HepG2 (cell line): Measurements from ENCODE around the gene RPL31. TPM values are rescaled to one million over a fixed set of nuclear protein-coding genes. Genes with fewer than 3 reads are reported as not detected.

Experiments used
- BORCS8-MEF2B ChIP-seq: sonication (generic); formaldehyde crosslinking; IDR thresholded peaks from 2 replicates; pipeline ENCODE4 v1.8.0; 2022; ENCODE audit warnings: mild to moderate bottlenecking, missing genetic modification reagents
- CHD4 ChIP-seq: fragments of 200-600 bp; sonication (generic); IDR thresholded peaks from 2 replicates; pipeline ENCODE4 v1.7.0; 2017; ENCODE audit warnings: mild to moderate bottlenecking, low read length, borderline replicate concordance
- DNMT3B ChIP-seq: conservative IDR thresholded peaks from 2 replicates; pipeline ENCODE4 v1.6.1; 2016; ENCODE audit warnings: missing biosample characterization, control low read depth
- ELF1 ChIP-seq: sonication (generic); formaldehyde crosslinking; IDR thresholded peaks from 2 replicates; pipeline ENCODE4 v1.4.0; 2020; ENCODE audit warnings: missing genetic modification reagents
- FOXK1 ChIP-seq: sonication (generic); formaldehyde crosslinking; IDR thresholded peaks from 2 replicates; pipeline ENCODE4 v1.4.0; 2020; ENCODE audit warnings: low read depth, missing genetic modification reagents, borderline replicate concordance
- PAX8 ChIP-seq: sonication (generic); formaldehyde crosslinking; IDR thresholded peaks from 2 replicates; pipeline ENCODE4 v1.8.0; 2022; ENCODE audit warnings: mild to moderate bottlenecking, missing genetic modification reagents, borderline replicate concordance
- POGZ ChIP-seq: sonication (generic); formaldehyde crosslinking; IDR thresholded peaks from 2 replicates; pipeline ENCODE4 v1.4.0; 2020; ENCODE audit warnings: mild to moderate bottlenecking, missing genetic modification reagents
- RFX3 ChIP-seq: IDR thresholded peaks from 2 replicates; pipeline ENCODE4 v1.6.1; 2016; ENCODE audit warnings: missing biosample characterization, missing genetic modification reagents
- SMYD3 ChIP-seq: sonication (generic); formaldehyde crosslinking; IDR thresholded peaks from 2 replicates; pipeline ENCODE4 v1.8.1; 2023; ENCODE audit warnings: mild to moderate bottlenecking, missing genetic modification reagents
- TAF15 ChIP-seq: fragments of 200-400 bp; formaldehyde crosslinking; IDR thresholded peaks from one replicate; pipeline ENCODE4 v1.6.1; 2018; ENCODE audit warnings: mild to moderate bottlenecking, low read depth, low read length; ENCODE audit not compliant: poor library complexity, severe bottlenecking
- ZFAT ChIP-seq: sonication (generic); formaldehyde crosslinking; conservative IDR thresholded peaks from 2 replicates; pipeline ENCODE4 v1.8.1; 2023; ENCODE audit warnings: missing genetic modification reagents, inconsistent platforms
- ZNF672 ChIP-seq: sonication (generic); formaldehyde crosslinking; IDR thresholded peaks from 2 replicates; pipeline ENCODE4 v1.8.1; 2022; ENCODE audit warnings: missing genetic modification reagents
- ZNF781 ChIP-seq: sonication (generic); formaldehyde crosslinking; IDR thresholded peaks from 2 replicates; pipeline ENCODE4 v1.5.1; 2020; ENCODE audit warnings: borderline replicate concordance, mild to moderate bottlenecking, missing genetic modification reagents; ENCODE audit errors: not compliant biosample characterization
- polyA plus RNA-seq, 8 experiments: library from polyadenylated mRNA; depleted of rRNA in 3 of 8; stranded (reverse) in 7 of 8; unstranded in 1 of 8; fragments of >200 nt; fragmentation: Illumina TruSeq in 4 of 8; extraction: Trizol in 4 of 8; gene quantifications; 2 replicates each; pipeline versions ENCODE4 v1.2.1 to v1.2.3, GENCODE V29; 2011 to 2016; ENCODE audit warnings: low read depth in 4 of 8, missing spikeins in 1 of 8, mixed read lengths in 1 of 8; ENCODE audit not compliant: insufficient read depth in 1 of 8
- total RNA-seq, 5 experiments: library from RNA; depleted of rRNA; stranded (reverse); fragments of >200 nt; fragmentation: Illumina TruSeq; extraction: Trizol; gene quantifications; 2 replicates each; pipeline ENCODE4 v1.2.3, GENCODE V29; 2016; ENCODE audit warnings: low read depth in 1 of 5
- TF ChIP-seq, protein P1 (sequence below): sonication (generic); formaldehyde crosslinking; conservative IDR thresholded peaks from 2 replicates; pipeline ENCODE4 v1.4.0; 2020; ENCODE audit warnings: missing genetic modification reagents
- TF ChIP-seq, protein P2 (sequence below): sonication (generic); formaldehyde crosslinking; IDR thresholded peaks from 2 replicates; pipeline ENCODE4 v1.5.0; 2020; ENCODE audit warnings: mild to moderate bottlenecking, missing genetic modification reagents, moderate library complexity
- TF ChIP-seq, protein P3 (sequence below): sonication (generic); formaldehyde crosslinking; IDR thresholded peaks from 2 replicates; pipeline ENCODE4 v1.4.0; 2020; ENCODE audit warnings: missing genetic modification reagents
- TF ChIP-seq, protein P4 (sequence below): sonication (generic); formaldehyde crosslinking; conservative IDR thresholded peaks from 2 replicates; pipeline ENCODE4 v1.4.0; 2020; ENCODE audit warnings: missing genetic modification reagents
- TF ChIP-seq, protein P5 (sequence below): sonication (generic); formaldehyde crosslinking; conservative IDR thresholded peaks from 2 replicates; pipeline ENCODE4 v1.8.0; 2022; ENCODE audit warnings: low read depth, missing genetic modification reagents

The RPL31 gene
- total and polyA plus RNA-seq, 2 of the 13 experiments (the other 11 are each of a cell fraction or from before 2014, with no cell fraction given): 3,331 to 3,582 TPM

DNA sequence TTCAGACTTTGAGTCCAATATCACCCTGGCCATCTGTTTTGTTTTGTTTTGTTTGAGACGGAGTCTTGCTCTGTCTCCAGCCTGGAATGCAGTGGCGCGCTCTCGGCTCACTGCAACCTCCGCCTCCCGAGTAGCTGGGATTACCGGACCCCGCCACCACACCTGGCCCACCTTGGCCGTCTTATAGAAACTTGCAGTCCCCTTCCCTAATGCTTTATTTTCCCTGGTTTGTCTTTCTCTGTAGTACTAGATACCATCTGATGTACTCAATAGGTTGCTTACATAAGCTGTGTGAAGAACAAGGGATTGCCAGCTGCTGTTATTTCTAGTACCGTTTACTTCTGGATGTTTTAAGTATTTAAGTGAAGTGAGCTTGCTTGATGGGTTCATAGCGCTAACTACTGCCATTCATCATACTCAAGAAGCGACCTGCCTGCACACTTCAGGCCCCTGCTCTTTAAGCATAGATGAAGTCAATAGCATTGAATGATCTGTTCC is 1.2 kb downstream of the RPL31 start (continued):
- TF ChIP-seq, protein P1, sequence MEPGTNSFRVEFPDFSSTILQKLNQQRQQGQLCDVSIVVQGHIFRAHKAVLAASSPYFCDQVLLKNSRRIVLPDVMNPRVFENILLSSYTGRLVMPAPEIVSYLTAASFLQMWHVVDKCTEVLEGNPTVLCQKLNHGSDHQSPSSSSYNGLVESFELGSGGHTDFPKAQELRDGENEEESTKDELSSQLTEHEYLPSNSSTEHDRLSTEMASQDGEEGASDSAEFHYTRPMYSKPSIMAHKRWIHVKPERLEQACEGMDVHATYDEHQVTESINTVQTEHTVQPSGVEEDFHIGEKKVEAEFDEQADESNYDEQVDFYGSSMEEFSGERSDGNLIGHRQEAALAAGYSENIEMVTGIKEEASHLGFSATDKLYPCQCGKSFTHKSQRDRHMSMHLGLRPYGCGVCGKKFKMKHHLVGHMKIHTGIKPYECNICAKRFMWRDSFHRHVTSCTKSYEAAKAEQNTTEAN (CRISPR knock-in tag): no peak
- no peak for TF ChIP-seq ZNF672 (CRISPR knock-in tag)
- TF ChIP-seq POGZ (CRISPR knock-in tag): 0 out of 2 replicates have a peak, but pooled peaks have one; percentile 21
- no peak for TF ChIP-seq PAX8
- TF ChIP-seq, protein P2, sequence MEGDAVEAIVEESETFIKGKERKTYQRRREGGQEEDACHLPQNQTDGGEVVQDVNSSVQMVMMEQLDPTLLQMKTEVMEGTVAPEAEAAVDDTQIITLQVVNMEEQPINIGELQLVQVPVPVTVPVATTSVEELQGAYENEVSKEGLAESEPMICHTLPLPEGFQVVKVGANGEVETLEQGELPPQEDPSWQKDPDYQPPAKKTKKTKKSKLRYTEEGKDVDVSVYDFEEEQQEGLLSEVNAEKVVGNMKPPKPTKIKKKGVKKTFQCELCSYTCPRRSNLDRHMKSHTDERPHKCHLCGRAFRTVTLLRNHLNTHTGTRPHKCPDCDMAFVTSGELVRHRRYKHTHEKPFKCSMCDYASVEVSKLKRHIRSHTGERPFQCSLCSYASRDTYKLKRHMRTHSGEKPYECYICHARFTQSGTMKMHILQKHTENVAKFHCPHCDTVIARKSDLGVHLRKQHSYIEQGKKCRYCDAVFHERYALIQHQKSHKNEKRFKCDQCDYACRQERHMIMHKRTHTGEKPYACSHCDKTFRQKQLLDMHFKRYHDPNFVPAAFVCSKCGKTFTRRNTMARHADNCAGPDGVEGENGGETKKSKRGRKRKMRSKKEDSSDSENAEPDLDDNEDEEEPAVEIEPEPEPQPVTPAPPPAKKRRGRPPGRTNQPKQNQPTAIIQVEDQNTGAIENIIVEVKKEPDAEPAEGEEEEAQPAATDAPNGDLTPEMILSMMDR: 0 out of 2 replicates have a peak, but pooled peaks have one; percentile 4
- TF ChIP-seq TAF15: no peak
- 0 out of 2 replicates have a peak, but pooled peaks have one; percentile 36 for TF ChIP-seq BORCS8-MEF2B
- 0 out of 2 replicates have a peak, but pooled peaks have one; percentile 37 for TF ChIP-seq FOXK1 (CRISPR knock-in tag)
- 0 out of 2 replicates have a peak, but pooled peaks have one; percentile 7 for TF ChIP-seq ELF1 (CRISPR knock-in tag)
- TF ChIP-seq RFX3: 0 out of 2 replicates have a peak, but pooled peaks have one; percentile 14
- TF ChIP-seq DNMT3B (CRISPR knock-in tag): 0 out of 2 replicates have a peak, but pooled peaks have one; percentile 60
- TF ChIP-seq, protein P3, sequence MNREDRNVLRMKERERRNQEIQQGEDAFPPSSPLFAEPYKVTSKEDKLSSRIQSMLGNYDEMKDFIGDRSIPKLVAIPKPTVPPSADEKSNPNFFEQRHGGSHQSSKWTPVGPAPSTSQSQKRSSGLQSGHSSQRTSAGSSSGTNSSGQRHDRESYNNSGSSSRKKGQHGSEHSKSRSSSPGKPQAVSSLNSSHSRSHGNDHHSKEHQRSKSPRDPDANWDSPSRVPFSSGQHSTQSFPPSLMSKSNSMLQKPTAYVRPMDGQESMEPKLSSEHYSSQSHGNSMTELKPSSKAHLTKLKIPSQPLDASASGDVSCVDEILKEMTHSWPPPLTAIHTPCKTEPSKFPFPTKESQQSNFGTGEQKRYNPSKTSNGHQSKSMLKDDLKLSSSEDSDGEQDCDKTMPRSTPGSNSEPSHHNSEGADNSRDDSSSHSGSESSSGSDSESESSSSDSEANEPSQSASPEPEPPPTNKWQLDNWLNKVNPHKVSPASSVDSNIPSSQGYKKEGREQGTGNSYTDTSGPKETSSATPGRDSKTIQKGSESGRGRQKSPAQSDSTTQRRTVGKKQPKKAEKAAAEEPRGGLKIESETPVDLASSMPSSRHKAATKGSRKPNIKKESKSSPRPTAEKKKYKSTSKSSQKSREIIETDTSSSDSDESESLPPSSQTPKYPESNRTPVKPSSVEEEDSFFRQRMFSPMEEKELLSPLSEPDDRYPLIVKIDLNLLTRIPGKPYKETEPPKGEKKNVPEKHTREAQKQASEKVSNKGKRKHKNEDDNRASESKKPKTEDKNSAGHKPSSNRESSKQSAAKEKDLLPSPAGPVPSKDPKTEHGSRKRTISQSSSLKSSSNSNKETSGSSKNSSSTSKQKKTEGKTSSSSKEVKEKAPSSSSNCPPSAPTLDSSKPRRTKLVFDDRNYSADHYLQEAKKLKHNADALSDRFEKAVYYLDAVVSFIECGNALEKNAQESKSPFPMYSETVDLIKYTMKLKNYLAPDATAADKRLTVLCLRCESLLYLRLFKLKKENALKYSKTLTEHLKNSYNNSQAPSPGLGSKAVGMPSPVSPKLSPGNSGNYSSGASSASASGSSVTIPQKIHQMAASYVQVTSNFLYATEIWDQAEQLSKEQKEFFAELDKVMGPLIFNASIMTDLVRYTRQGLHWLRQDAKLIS (CRISPR knock-in tag): 0 out of 2 replicates have a peak, but pooled peaks have one; percentile 30
- peak; percentile 46 for TF ChIP-seq ZNF781
- TF ChIP-seq SMYD3 (CRISPR knock-in tag): no peak
- no peak for TF ChIP-seq ZFAT (CRISPR knock-in tag)
- TF ChIP-seq, protein P4, sequence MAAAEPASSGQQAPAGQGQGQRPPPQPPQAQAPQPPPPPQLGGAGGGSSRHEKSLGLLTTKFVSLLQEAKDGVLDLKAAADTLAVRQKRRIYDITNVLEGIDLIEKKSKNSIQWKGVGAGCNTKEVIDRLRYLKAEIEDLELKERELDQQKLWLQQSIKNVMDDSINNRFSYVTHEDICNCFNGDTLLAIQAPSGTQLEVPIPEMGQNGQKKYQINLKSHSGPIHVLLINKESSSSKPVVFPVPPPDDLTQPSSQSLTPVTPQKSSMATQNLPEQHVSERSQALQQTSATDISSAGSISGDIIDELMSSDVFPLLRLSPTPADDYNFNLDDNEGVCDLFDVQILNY: no peak
- no peak for TF ChIP-seq CHD4
- TF ChIP-seq, protein P5, sequence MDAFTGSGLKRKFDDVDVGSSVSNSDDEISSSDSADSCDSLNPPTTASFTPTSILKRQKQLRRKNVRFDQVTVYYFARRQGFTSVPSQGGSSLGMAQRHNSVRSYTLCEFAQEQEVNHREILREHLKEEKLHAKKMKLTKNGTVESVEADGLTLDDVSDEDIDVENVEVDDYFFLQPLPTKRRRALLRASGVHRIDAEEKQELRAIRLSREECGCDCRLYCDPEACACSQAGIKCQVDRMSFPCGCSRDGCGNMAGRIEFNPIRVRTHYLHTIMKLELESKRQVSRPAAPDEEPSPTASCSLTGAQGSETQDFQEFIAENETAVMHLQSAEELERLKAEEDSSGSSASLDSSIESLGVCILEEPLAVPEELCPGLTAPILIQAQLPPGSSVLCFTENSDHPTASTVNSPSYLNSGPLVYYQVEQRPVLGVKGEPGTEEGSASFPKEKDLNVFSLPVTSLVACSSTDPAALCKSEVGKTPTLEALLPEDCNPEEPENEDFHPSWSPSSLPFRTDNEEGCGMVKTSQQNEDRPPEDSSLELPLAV (CRISPR knock-in tag): no peak
